K562 (cell line): ENCODE results near the gene MKRN1. TPM values are rescaled to one million over a fixed set of nuclear protein-coding genes. Genes with fewer than 3 reads are reported as not detected.
"Not testable (repeated sequence)": the region's sequence is repeated elsewhere in the genome, so short reads cannot be mapped to it uniquely, and the experiment has no call there.

Experiments
- ATAC-seq: fragments of 200-7000 bp; cut with Tn5 transposase; 3 replicates; pipeline ENCODE4 v1.9.1; 2020; ENCODE audit warnings: moderate library complexity
- BruUV-seq: library from RNA; stranded (reverse); fragments of 400-500 nt; replicated peaks from 2 replicates; lab custom pipeline; 2021; lab: Mats Ljungman, UMichigan
- CTCF ChIA-PET: fragments of 300-600 bp; formaldehyde crosslinking; extraction: SDS; loops from one replicate; lab custom pipeline; 2021; ENCODE audit warnings: low intra/inter-chr PET ratio; lab: Yijun Ruan, JAX
- POLR2A ChIA-PET: fragments of 300-600, 350-650 bp; sonication (Branson Sonifier 250); formaldehyde crosslinking; extraction: SDS; loops from one replicate; lab custom pipeline; 2021; ENCODE audit warnings: antibody characterized with exemption, inconsistent platforms; lab: Yijun Ruan, JAX
- DNase-seq, 4 experiments: peaks; one replicate each; pipeline versions ENCODE4 v3.0.0 to v3.0.0-alpha.2; 2011 to 2018; ENCODE audit warnings: low spot score in 3 of 4, mixed read lengths in 3 of 4; ENCODE audit errors: extremely low read depth in 1 of 4
- FAIRE-seq: peaks from 2 replicates; lab custom pipeline; 2011; peaks lifted over from hg19 to GRCh38; lab: Jason Lieb, UNC
- H2AFZ ChIP-seq: 2 replicates; pipeline ENCODE4 v1.6.0; 2011; ENCODE audit warnings: low read depth, low read length, control low read depth, inconsistent platforms
- H3K27ac ChIP-seq: fragments of 200-600 bp; 3 replicates; pipeline ENCODE4 v1.8.0; 2011; ENCODE audit warnings: low read depth, mild to moderate bottlenecking, control low read depth, inconsistent platforms, low read length, moderate library complexity, mixed read lengths; ENCODE audit errors: extremely low read depth
- H3K27me3 ChIP-seq, 2 experiments: fragments of 300-600 bp in 1 of 2; 2 replicates in 1 of 2; 3 replicates in 1 of 2; pipeline versions ENCODE4 v1.6.0 to v1.8.0; 2011; ENCODE audit warnings: inconsistent platforms in 2 of 2, low read length in 2 of 2, mild to moderate bottlenecking in 1 of 2, mixed read lengths in 1 of 2, moderate library complexity in 1 of 2; ENCODE audit not compliant: control insufficient read depth in 2 of 2, insufficient read depth in 2 of 2
- H3K36me3 ChIP-seq: fragments of 300-600 bp; 3 replicates; pipeline ENCODE4 v1.8.0; 2011; ENCODE audit warnings: mild to moderate bottlenecking, low read length, inconsistent platforms; ENCODE audit not compliant: control insufficient read depth, insufficient read depth
- H3K4me1 ChIP-seq, 2 experiments: fragments of 200-600 bp in 1 of 2; replicated peaks in 1 of 2; 2 replicates in 1 of 2; 3 replicates in 1 of 2; pipeline versions ENCODE4 v1.5.1 to v1.8.0; 2011; ENCODE audit warnings: inconsistent platforms in 2 of 2, low read length in 2 of 2, mild to moderate bottlenecking in 1 of 2, mixed read lengths in 1 of 2, moderate library complexity in 1 of 2; ENCODE audit not compliant: control insufficient read depth in 2 of 2, insufficient read depth in 2 of 2
- H3K4me2 ChIP-seq: 2 replicates; pipeline ENCODE4 v1.6.1; 2011; ENCODE audit warnings: low read length, control low read depth, inconsistent platforms, mixed read lengths; ENCODE audit not compliant: insufficient read depth
- H3K4me3 ChIP-seq: fragments of 200-600 bp; sonication (generic), shearing (Covaris generic); 2 replicates; pipeline ENCODE4 v1.5.1; 2016; ENCODE audit warnings: control low read depth, inconsistent platforms
- H3K79me2 ChIP-seq: fragments of 200-600 bp; 3 replicates; pipeline ENCODE4 v1.8.0; 2011; ENCODE audit warnings: low read length, inconsistent platforms; ENCODE audit not compliant: control insufficient read depth, insufficient read depth
- H3K9ac ChIP-seq, 2 experiments: 2 replicates each; pipeline versions ENCODE4 v1.6.0 to v1.6.1; 2011; ENCODE audit warnings: low read depth in 2 of 2, low read length in 2 of 2, control low read depth in 1 of 2, inconsistent platforms in 1 of 2, mild to moderate bottlenecking in 1 of 2, mixed read lengths in 1 of 2; ENCODE audit not compliant: insufficient read depth in 1 of 2
- H3K9me1 ChIP-seq: one replicate; pipeline ENCODE4 v1.6.0; 2011; ENCODE audit warnings: inconsistent platforms, mild to moderate bottlenecking, low read length, moderate library complexity; ENCODE audit not compliant: control insufficient read depth, insufficient read depth
- H3K9me3 ChIP-seq: replicated peaks from 2 replicates; pipeline ENCODE4 v1.5.1; 2011; ENCODE audit warnings: low read depth, low read length, inconsistent platforms; ENCODE audit not compliant: control insufficient read depth, insufficient read depth
- H4K20me1 ChIP-seq: replicated peaks from 2 replicates; pipeline ENCODE4 v1.6.1; 2011; ENCODE audit warnings: low read length, inconsistent platforms, mixed read lengths; ENCODE audit not compliant: control insufficient read depth, insufficient read depth
- CBX3 ChIP-seq, 2 experiments: IDR thresholded peaks; 1 replicate in 1 of 2; 2 replicates in 1 of 2; pipeline ENCODE4 v1.6.1; 2012; ENCODE audit warnings: inconsistent platforms in 2 of 2, low read length in 2 of 2, borderline replicate concordance in 1 of 2, control low read depth in 1 of 2
- DACH1 ChIP-seq: fragments of 450-650 bp; IDR thresholded peaks from 2 replicates; pipeline ENCODE4 v1.6.1; 2018; ENCODE audit not compliant: partially characterized antibody
- KDM5B ChIP-seq: fragments of 200-600 bp; sonication (generic); IDR thresholded peaks from 2 replicates; pipeline ENCODE4 v1.6.1; 2012; ENCODE audit warnings: low read depth, mild to moderate bottlenecking, moderate library complexity, low read length, control low read depth, inconsistent platforms; ENCODE audit not compliant: insufficient replicate concordance
- NEUROD1 ChIP-seq: fragments of 150-350 bp; IDR thresholded peaks from 2 replicates; pipeline ENCODE4 v1.6.1; 2014; ENCODE audit warnings: borderline replicate concordance, low read length, low read depth; ENCODE audit not compliant: partially characterized antibody
- SRSF7 ChIP-seq: fragments of 200-400 bp; formaldehyde crosslinking; optimal IDR thresholded peaks from 2 replicates; pipeline ENCODE3; 2017; ENCODE audit warnings: mild to moderate bottlenecking, low read depth, low read length
- YY1 ChIP-seq, 3 experiments: IDR thresholded peaks; 2 replicates each; pipeline ENCODE4 v1.6.1; 2011; ENCODE audit warnings: low read length in 2 of 3, mild to moderate bottlenecking in 2 of 3, moderate library complexity in 2 of 3, borderline replicate concordance in 1 of 3, control low read depth in 1 of 3, low read depth in 1 of 3; ENCODE audit not compliant: insufficient read depth in 3 of 3, insufficient replicate concordance in 2 of 3, control insufficient read depth in 1 of 3, insufficient read length in 1 of 3; ENCODE audit errors: extremely low read depth in 1 of 3
- ZNF140 ChIP-seq: fragments of 250-450 bp; sonication (Bioruptor Pico); IDR thresholded peaks from 2 replicates; pipeline ENCODE4 v1.8.0; 2021; ENCODE audit warnings: moderate library complexity, mild to moderate bottlenecking, inconsistent platforms
- ZNF217 ChIP-seq: sonication (generic); formaldehyde crosslinking; IDR thresholded peaks from 2 replicates; pipeline ENCODE4 v1.8.0; 2022; ENCODE audit warnings: mild to moderate bottlenecking, missing genetic modification reagents
- WGBS: fragments of 100-300 bp; shearing (Covaris generic); methylation state at CpG from one replicate; pipeline ENCODE4 v1.1.6; 2016; ENCODE audit warnings: low coverage, mixed read lengths; ENCODE audit not compliant: insufficient coverage; ENCODE audit errors: missing lambda C conversion rate; 5-methylcytosine and 5-hydroxymethylcytosine counted together
- in situ Hi-C: fragments of 300-500 bp; cut with MboI; formaldehyde crosslinking; loops from 4 replicates; pipeline ENCODE4 v1.15.0; 2018; ENCODE audit warnings: inconsistent platforms, mixed read lengths
- intact Hi-C: fragments of 100-400 bp; cut with micrococcal nuclease; formaldehyde crosslinking; loops from 2 replicates; pipeline ENCODE4 v1.14.2; 2022
- polyA plus RNA-seq, 8 experiments: library from polyadenylated mRNA; depleted of rRNA in 4 of 8; stranded (reverse) in 5 of 8; unstranded in 3 of 8; fragments of >200 nt; fragmentation: Nextera tagmentation in 2 of 8; fragmentation: Illumina TruSeq in 1 of 8; extraction: Ambion mirVana in 2 of 8; extraction: Trizol in 1 of 8; gene quantifications; 2 replicates each; pipeline versions ENCODE4 v1.2.1 to v1.2.3, GENCODE V29; 2011 to 2014; ENCODE audit warnings: inconsistent platforms in 1 of 8, missing spikeins in 1 of 8
- total RNA-seq, 7 experiments: library from RNA; depleted of rRNA in 6 of 7; stranded (reverse); fragments of >200 nt in 6 of 7; fragmentation: Illumina TruSeq in 2 of 7; extraction: Trizol in 2 of 7; gene quantifications; 2 replicates each; pipeline versions ENCODE4 v1.2.1 to v1.2.3, GENCODE V29; 2011 to 2021; ENCODE audit warnings: low replicate concordance in 1 of 7
- TF ChIP-seq, protein P1 (sequence below), 2 experiments: fragments of 450-650 bp in 1 of 2; IDR thresholded peaks; 2 replicates each; pipeline ENCODE4 v1.6.1; 2011 to 2017; ENCODE audit warnings: low read depth in 2 of 2, antibody characterized with exemption in 1 of 2, borderline replicate concordance in 1 of 2, low read length in 1 of 2, mild to moderate bottlenecking in 1 of 2, mixed read lengths in 1 of 2; ENCODE audit not compliant: control insufficient read depth in 1 of 2

Gene MKRN1
- total and polyA plus RNA-seq, 9 of the 15 experiments (the other 6 are each of a cell fraction or from before 2014, with no cell fraction given) = 30.5 to 90.3 (median 76.0) TPM

DNA sequence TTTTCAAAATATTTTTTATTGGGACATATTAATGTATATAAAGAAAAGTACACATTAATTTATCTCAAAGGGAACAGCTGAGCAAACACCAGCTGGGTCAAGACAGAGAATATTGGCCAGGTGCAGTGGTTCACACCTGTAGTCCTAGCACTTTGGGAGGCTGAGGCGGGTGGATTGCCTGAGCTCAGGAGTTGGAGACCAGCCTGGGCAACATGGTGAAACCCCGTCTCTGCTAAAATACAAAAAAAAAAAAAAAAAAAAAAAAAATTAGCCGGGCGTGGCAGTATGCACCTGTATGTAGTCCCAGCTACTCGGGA lies 61.2 kb downstream of the MKRN1 start:
- DNase-seq, BruUV-seq, ATAC-seq, H3K4me3 ChIP-seq, H3K27ac ChIP-seq, FAIRE-seq, H3K79me2 ChIP-seq, H3K4me2 ChIP-seq, CTCF ChIA-PET, H2AFZ ChIP-seq, H3K9me3 ChIP-seq, H3K9me1 ChIP-seq, H3K9ac ChIP-seq, in situ Hi-C loops, H4K20me1 ChIP-seq, H3K36me3 ChIP-seq, H3K4me1 ChIP-seq, intact Hi-C loops: not testable (repeated sequence)
- peaks cover 29 to 64% of the 10 kb centered on the region in 2 experiments; a peak in 4 of 5 replicates for H3K27me3 ChIP-seq
- POLR2A ChIA-PET = interaction anchor here (0.8 kb wide), 1 partner anchor 11 kb away, joined by 4 read pairs; no protein-coding TSS in a partner anchor
- 6% methylated on average over 4 of the region's 5 CpGs for WGBS

GRCh38 chr7:140417456-140418155 lies 61.7 kb downstream of the MKRN1 start:
- WGBS = 2% methylated on average over 8 of the region's 8 CpGs
- ATAC-seq (peak; percentile 8; the same call in 1 of the 3 replicates), DNase-seq (peak in 2 of 4 experiments; percentile 9 to 10), FAIRE-seq (no peak)
- H4K20me1 ChIP-seq = 0 out of 2 replicates have a peak, but pooled peaks cover 3% of the 10 kb centered on the region
- in situ Hi-C loops = no loop called here
- no peak overlapping the region for H3K4me2 ChIP-seq
- H3K9ac ChIP-seq = peak overlapping the region in 1 of 2 experiments; percentile 14; a peak in 1 of 4 replicates
- no peaks in the 10 kb centered on the region for H3K9me3 ChIP-seq
- H3K4me1 ChIP-seq = peaks cover 0 to 8% of the 10 kb centered on the region in 2 experiments; a peak in 2 of 5 replicates
- no peak overlapping the region for H3K4me3 ChIP-seq
- no peaks in the 10 kb centered on the region for H3K9me1 ChIP-seq
- peaks cover 26 to 62% of the 10 kb centered on the region in 2 experiments; a peak in 4 of 5 replicates for H3K27me3 ChIP-seq
- CTCF ChIA-PET = no interaction called here
- no peak overlapping the region for H2AFZ ChIP-seq
- POLR2A ChIA-PET = interaction anchor here (0.6 to 1.4 kb wide), 6 partner anchors 9 to 67 kb away, joined by 3 to 5 read pairs (median 3); no protein-coding TSS in a partner anchor
- BruUV-seq = no TSS peak
- H3K27ac ChIP-seq = no peak overlapping the region
- H3K79me2 ChIP-seq = no peaks in the 10 kb centered on the region
- no peaks in the 10 kb centered on the region for H3K36me3 ChIP-seq
- intact Hi-C loops = no loop called here
- TF ChIP-seq CBX3 (IDR thresholded peaks at IDR 0.05; ENCODE audit: borderline replicate concordance in 1 of 2, low read length in 2 of 2) = no peak
- no peak for TF ChIP-seq KDM5B
- no peak for TF ChIP-seq DACH1
- no peak for TF ChIP-seq SRSF7
- TF ChIP-seq, protein P1, sequence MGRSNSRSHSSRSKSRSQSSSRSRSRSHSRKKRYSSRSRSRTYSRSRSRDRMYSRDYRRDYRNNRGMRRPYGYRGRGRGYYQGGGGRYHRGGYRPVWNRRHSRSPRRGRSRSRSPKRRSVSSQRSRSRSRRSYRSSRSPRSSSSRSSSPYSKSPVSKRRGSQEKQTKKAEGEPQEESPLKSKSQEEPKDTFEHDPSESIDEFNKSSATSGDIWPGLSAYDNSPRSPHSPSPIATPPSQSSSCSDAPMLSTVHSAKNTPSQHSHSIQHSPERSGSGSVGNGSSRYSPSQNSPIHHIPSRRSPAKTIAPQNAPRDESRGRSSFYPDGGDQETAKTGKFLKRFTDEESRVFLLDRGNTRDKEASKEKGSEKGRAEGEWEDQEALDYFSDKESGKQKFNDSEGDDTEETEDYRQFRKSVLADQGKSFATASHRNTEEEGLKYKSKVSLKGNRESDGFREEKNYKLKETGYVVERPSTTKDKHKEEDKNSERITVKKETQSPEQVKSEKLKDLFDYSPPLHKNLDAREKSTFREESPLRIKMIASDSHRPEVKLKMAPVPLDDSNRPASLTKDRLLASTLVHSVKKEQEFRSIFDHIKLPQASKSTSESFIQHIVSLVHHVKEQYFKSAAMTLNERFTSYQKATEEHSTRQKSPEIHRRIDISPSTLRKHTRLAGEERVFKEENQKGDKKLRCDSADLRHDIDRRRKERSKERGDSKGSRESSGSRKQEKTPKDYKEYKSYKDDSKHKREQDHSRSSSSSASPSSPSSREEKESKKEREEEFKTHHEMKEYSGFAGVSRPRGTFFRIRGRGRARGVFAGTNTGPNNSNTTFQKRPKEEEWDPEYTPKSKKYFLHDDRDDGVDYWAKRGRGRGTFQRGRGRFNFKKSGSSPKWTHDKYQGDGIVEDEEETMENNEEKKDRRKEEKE (IDR thresholded peaks at IDR 0.05; ENCODE audit: borderline replicate concordance in 1 of 2, control insufficient read depth in 1 of 2, low read depth in 2 of 2, low read length in 1 of 2) = no peak
- no peak for TF ChIP-seq ZNF217 (CRISPR knock-in tag)
- TF ChIP-seq YY1 (IDR thresholded peaks at IDR 0.05; ENCODE audit: borderline replicate concordance in 1 of 3, control insufficient read depth in 1 of 3, extremely low read depth in 1 of 3, insufficient read depth in 3 of 3, insufficient read length in 1 of 3, insufficient replicate concordance in 2 of 3, low read depth in 1 of 3, low read length in 2 of 3) = no peak
- TF ChIP-seq NEUROD1 = no peak
- TF ChIP-seq ZNF140 (CRISPR knock-in tag) = no peak
